CD14-positive monocyte (primary cell): Measurements from ENCODE around the gene NAXE. TPM values are rescaled to one million over a fixed set of nuclear protein-coding genes. Genes with fewer than 3 reads are reported as not detected.

Source experiments
- DNase-seq, 3 donors: peaks; one replicate each; pipeline ENCODE4 v3.0.0-alpha.2; 2011 to 2022
- H2AFZ ChIP-seq: 2 replicates; pipeline ENCODE4 v1.6.0; 2012; ENCODE audit warnings: mild to moderate bottlenecking, low read depth, low read length, inconsistent platforms; ENCODE audit not compliant: insufficient read depth, poor library complexity, severe bottlenecking
- H3K27ac ChIP-seq, 2 donors: 1 replicate in 1 of 2; 2 replicates in 1 of 2; pipeline ENCODE4 v1.5.1; 2012 to 2013; ENCODE audit warnings: low read length in 2 of 2, control low read depth in 1 of 2, inconsistent platforms in 1 of 2, low read depth in 1 of 2, mild to moderate bottlenecking in 1 of 2
- H3K27me3 ChIP-seq, 2 donors: one replicate each; pipeline versions ENCODE4 v1.6.0 to v1.6.1; 2011 to 2013; ENCODE audit warnings: low read length in 2 of 2; ENCODE audit not compliant: control insufficient read depth in 2 of 2, insufficient read depth in 2 of 2
- H3K36me3 ChIP-seq, 2 donors: replicated peaks in 1 of 2; 1 replicate in 1 of 2; 2 replicates in 1 of 2; pipeline versions ENCODE4 v1.5.1 to v1.6.1; 2012 to 2013; ENCODE audit warnings: low read length in 2 of 2, control low read depth in 1 of 2, inconsistent platforms in 1 of 2, mild to moderate bottlenecking in 1 of 2; ENCODE audit not compliant: insufficient read depth in 2 of 2, control insufficient read depth in 1 of 2
- H3K4me1 ChIP-seq, 2 donors: 1 replicate in 1 of 2; 2 replicates in 1 of 2; pipeline versions ENCODE4 v1.5.1 to v1.6.1; 2012 to 2013; ENCODE audit warnings: low read length in 2 of 2, control low read depth in 1 of 2, inconsistent platforms in 1 of 2, mild to moderate bottlenecking in 1 of 2, moderate library complexity in 1 of 2; ENCODE audit not compliant: insufficient read depth in 2 of 2, control insufficient read depth in 1 of 2
- H3K4me2 ChIP-seq: replicated peaks from 2 replicates; pipeline ENCODE3; 2012; ENCODE audit warnings: low read length, moderate library complexity, mild to moderate bottlenecking; ENCODE audit not compliant: poor library complexity, severe bottlenecking; ENCODE audit errors: extremely low read depth
- H3K4me3 ChIP-seq, 3 experiments: fragments of 200-600 bp in 1 of 3; sonication (generic) in 1 of 3; replicated peaks in 1 of 3; 1 replicate in 2 of 3; 2 replicates in 1 of 3; pipeline ENCODE4 v1.5.1; 2011 to 2013; ENCODE audit warnings: low read length in 3 of 3, mild to moderate bottlenecking in 3 of 3, control low read depth in 2 of 3, low read depth in 2 of 3, inconsistent platforms in 1 of 3, moderate library complexity in 1 of 3
- H3K79me2 ChIP-seq: 2 replicates; pipeline ENCODE4 v1.6.0; 2012; ENCODE audit warnings: mild to moderate bottlenecking, control low read depth, inconsistent platforms, low read length, moderate library complexity; ENCODE audit not compliant: insufficient read depth
- H3K9ac ChIP-seq: 2 replicates; pipeline ENCODE4 v1.6.0; 2017; ENCODE audit warnings: low read length, mild to moderate bottlenecking; ENCODE audit not compliant: insufficient read depth, poor library complexity, severe bottlenecking
- H3K9me3 ChIP-seq, 2 donors: replicated peaks in 1 of 2; 1 replicate in 1 of 2; 2 replicates in 1 of 2; pipeline versions ENCODE4 v1.5.1 to v1.6.1; 2012 to 2013; ENCODE audit warnings: low read length in 2 of 2, control low read depth in 1 of 2; ENCODE audit not compliant: control insufficient read depth in 1 of 2, insufficient read depth in 1 of 2
- H4K20me1 ChIP-seq: 2 replicates; pipeline ENCODE4 v1.6.0; 2012; ENCODE audit warnings: mild to moderate bottlenecking, low read length, control low read depth, moderate library complexity; ENCODE audit not compliant: insufficient read depth
- H3K27ac Mint-ChIP-seq, 7 donors: one replicate each; pipeline ENCODE4 v1.8.0; 2020; ENCODE audit warnings: mild to moderate bottlenecking in 7 of 7, mixed read lengths in 7 of 7, moderate library complexity in 6 of 7, inconsistent platforms in 2 of 7
- H3K27me3 Mint-ChIP-seq, 3 donors: one replicate each; pipeline ENCODE4 v1.8.0; 2021 to 2022; ENCODE audit warnings: low read depth in 3 of 3, mild to moderate bottlenecking in 3 of 3, mixed read lengths in 3 of 3, moderate library complexity in 3 of 3, inconsistent platforms in 1 of 3
- H3K36me3 Mint-ChIP-seq, 2 donors: one replicate each; pipeline ENCODE4 v1.8.0; 2020; ENCODE audit warnings: mixed read lengths in 2 of 2, inconsistent platforms in 1 of 2, mild to moderate bottlenecking in 1 of 2
- H3K4me1 Mint-ChIP-seq: one replicate; pipeline ENCODE4 v1.8.0; 2020; ENCODE audit warnings: mild to moderate bottlenecking, mixed read lengths
- H3K4me3 Mint-ChIP-seq, 2 donors: one replicate each; pipeline ENCODE4 v1.8.0; 2020; ENCODE audit warnings: mild to moderate bottlenecking in 2 of 2, mixed read lengths in 2 of 2, moderate library complexity in 1 of 2
- H3K9me3 Mint-ChIP-seq, 7 donors: one replicate each; pipeline ENCODE4 v1.8.0; 2020 to 2022; ENCODE audit warnings: mixed read lengths in 7 of 7, mild to moderate bottlenecking in 6 of 7, moderate library complexity in 6 of 7, inconsistent platforms in 2 of 7
- WGBS: methylation state at CpG from one replicate; pipeline ENCODE4 v1.1.5; 2013; ENCODE audit warnings: missing lambda C conversion rate; ENCODE audit not compliant: insufficient coverage; 5-methylcytosine and 5-hydroxymethylcytosine counted together
- intact Hi-C, 2 donors: fragments of 100-400 bp; cut with micrococcal nuclease; formaldehyde crosslinking; loops; one replicate each; pipeline versions ENCODE4 v1.15.0 to v1.15.1; 2023
- polyA plus RNA-seq, 3 donors: library from polyadenylated mRNA; depleted of rRNA in 1 of 3; unstranded in 2 of 3; stranded (reverse) in 1 of 3; fragments of 300-500 nt in 2 of 3; fragments of >200 nt in 1 of 3; fragmentation: Illumina TruSeq in 2 of 3; gene quantifications; 1 replicate in 2 of 3; 2 replicates in 1 of 3; pipeline ENCODE4 v1.2.3, GENCODE V29; 2012 to 2021
- TF ChIP-seq, protein P1 (sequence below): fragments of 200-600 bp; IDR thresholded peaks from one replicate; pipeline ENCODE4 v1.8.0; 2022; ENCODE audit warnings: antibody characterized with exemption, mild to moderate bottlenecking

The NAXE gene
- polyA plus RNA-seq, 3 donors, result 23.7 to 81.7 (median 54.9) TPM

DNA sequence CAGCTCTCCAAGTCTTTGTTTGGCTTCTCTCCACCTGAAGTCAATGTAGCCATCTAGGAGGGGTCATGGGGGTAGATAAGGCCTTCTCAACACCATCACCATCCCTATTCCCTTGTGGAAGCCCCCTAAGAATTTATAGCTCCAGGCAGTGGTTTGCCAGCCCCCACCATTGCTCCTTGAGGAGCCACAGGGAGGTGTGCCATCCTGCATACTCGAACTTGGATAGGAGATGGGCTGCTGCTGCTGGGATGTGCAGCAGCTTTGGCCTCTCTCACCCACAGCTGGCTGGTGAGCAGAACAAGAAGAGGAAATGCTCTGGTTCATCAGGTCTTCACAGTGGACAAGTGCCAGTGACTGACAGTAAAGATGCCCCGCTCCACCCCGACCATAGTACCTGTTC lies 4.8 kb downstream of the NAXE start:
- Mint-ChIP-seq H3K9me3 (no peaks in the 10 kb centered on the region), H3K4me3 (no peak overlapping the region), H3K27ac (no peak overlapping the region), H3K27me3 (peaks cover 0 to 2% (median 0%) of the 10 kb centered on the region in 3 donors), H3K4me1 (peaks cover 24% of the 10 kb centered on the region), H3K36me3 (peaks cover 48 to 51% of the 10 kb centered on the region in 2 donors)
- Histone ChIP-seq H3K4me2 (no peak overlapping the region), H4K20me1 (no peaks in the 10 kb centered on the region), H3K9me3 (no peaks in the 10 kb centered on the region), H2AFZ (no peak overlapping the region), H3K27ac (no peak overlapping the region), H3K27me3 (no peaks in the 10 kb centered on the region), H3K9ac (no peak overlapping the region), H3K4me3 (no peak overlapping the region), H3K36me3 (peaks cover 34 to 58% of the 10 kb centered on the region in 2 donors), H3K4me1 (peaks cover 16 to 26% of the 10 kb centered on the region in 2 donors), H3K79me2 (peaks cover 26% of the 10 kb centered on the region)
- WGBS, result 75% methylated on average over 1 of the region's 3 CpGs
- TF ChIP-seq, protein P1, sequence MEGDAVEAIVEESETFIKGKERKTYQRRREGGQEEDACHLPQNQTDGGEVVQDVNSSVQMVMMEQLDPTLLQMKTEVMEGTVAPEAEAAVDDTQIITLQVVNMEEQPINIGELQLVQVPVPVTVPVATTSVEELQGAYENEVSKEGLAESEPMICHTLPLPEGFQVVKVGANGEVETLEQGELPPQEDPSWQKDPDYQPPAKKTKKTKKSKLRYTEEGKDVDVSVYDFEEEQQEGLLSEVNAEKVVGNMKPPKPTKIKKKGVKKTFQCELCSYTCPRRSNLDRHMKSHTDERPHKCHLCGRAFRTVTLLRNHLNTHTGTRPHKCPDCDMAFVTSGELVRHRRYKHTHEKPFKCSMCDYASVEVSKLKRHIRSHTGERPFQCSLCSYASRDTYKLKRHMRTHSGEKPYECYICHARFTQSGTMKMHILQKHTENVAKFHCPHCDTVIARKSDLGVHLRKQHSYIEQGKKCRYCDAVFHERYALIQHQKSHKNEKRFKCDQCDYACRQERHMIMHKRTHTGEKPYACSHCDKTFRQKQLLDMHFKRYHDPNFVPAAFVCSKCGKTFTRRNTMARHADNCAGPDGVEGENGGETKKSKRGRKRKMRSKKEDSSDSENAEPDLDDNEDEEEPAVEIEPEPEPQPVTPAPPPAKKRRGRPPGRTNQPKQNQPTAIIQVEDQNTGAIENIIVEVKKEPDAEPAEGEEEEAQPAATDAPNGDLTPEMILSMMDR, result no peak
- DNase-seq, result no peak
- intact Hi-C loops, result loop anchor here in 1 of 2 donors (5.0 kb wide), 1 partner anchor 119 kb away; no protein-coding TSS in a partner anchor

DNA sequence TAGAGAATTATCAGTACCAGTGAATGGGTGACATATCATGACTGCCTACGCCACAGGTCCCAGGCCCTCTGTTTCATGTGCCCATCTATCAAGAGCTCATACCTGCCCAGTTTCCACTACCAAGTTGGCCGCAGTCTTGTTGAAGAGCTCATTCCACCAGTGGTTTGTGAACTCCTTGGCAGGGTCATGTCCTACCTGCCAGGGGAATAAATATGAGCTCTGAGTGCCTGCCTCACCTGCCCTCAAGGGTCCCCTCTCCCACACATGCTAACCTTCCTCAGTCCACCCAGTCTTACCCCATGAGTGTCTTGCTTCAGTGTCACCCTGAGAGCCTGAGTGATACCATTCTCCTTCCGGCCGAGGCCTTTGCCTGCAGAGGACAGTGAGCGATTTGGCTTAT lies 6.5 kb downstream of the NAXE start:
- Histone ChIP-seq H4K20me1 (no peaks in the 10 kb centered on the region), H2AFZ (no peak overlapping the region), H3K9me3 (no peaks in the 10 kb centered on the region), H3K27ac (no peak overlapping the region), H3K4me2 (no peak overlapping the region), H3K9ac (no peak overlapping the region), H3K79me2 (peaks cover 22% of the 10 kb centered on the region), H3K4me1 (peaks cover 23 to 26% of the 10 kb centered on the region in 2 donors), H3K4me3 (no peak overlapping the region), H3K27me3 (no peaks in the 10 kb centered on the region), H3K36me3 (peaks cover 34 to 58% of the 10 kb centered on the region in 2 donors)
- DNase-seq, result no peak
- TF ChIP-seq, protein P1, result no peak
- Mint-ChIP-seq H3K4me3 (no peak overlapping the region), H3K4me1 (peaks cover 26% of the 10 kb centered on the region), H3K27me3 (peaks cover 0 to 2% (median 2%) of the 10 kb centered on the region in 3 donors), H3K9me3 (no peaks in the 10 kb centered on the region), H3K36me3 (peaks cover 47 to 51% of the 10 kb centered on the region in 2 donors), H3K27ac (peak overlapping the region in 2 of 7 donors; percentile 11 to 37)
- intact Hi-C loops, result loop anchor here in 1 of 2 donors (5.0 kb wide), 1 partner anchor 121 kb away; no protein-coding TSS in a partner anchor
- 92% methylated on average over 5 of the region's 5 CpGs for WGBS
